ENCODE results near the gene UMOD.

UMOD gene

GRCh38 chr16:20352615-20353014, at the start of gene UMOD:
UMOD (minus strand) TSS chr16:20352715; CDS start chr16:20350737, 1,978 bp downstream.
- no peak for DNase-seq

GRCh38 chr16:20401475-20402016, 49.0 kb upstream of the UMOD start:
- DNase-seq = no peak

- no peak for DNase-seq
Observed at GRCh38 chr16:20401066-20401465, 48.6 kb upstream of the UMOD start.

- no peak for DNase-seq
Observed at GRCh38 chr16:20399185-20399584, 46.7 kb upstream of the UMOD start.

- no peak for DNase-seq
Observed at GRCh38 chr16:20398603-20399002, 46.1 kb upstream of the UMOD start.

- no peak for DNase-seq
Observed at GRCh38 chr16:20397468-20398074, 45.1 kb upstream of the UMOD start.

- DNase-seq = no peak
Observed at GRCh38 chr16:20396846-20397467, 44.4 kb upstream of the UMOD start.

GRCh38 chr16:20395946-20396345, 43.4 kb upstream of the UMOD start:
- no peak for DNase-seq

GRCh38 chr16:20393801-20394577, 41.5 kb upstream of the UMOD start:
- no peak for DNase-seq

GRCh38 chr16:20391045-20391444, 38.5 kb upstream of the UMOD start:
- no peak for DNase-seq

GRCh38 chr16:20388854-20389253, 36.3 kb upstream of the UMOD start:
- DNase-seq = no peak

- no peak for DNase-seq
Observed at GRCh38 chr16:20387978-20388377, 35.5 kb upstream of the UMOD start.

GRCh38 chr16:20385844-20386832, 33.6 kb upstream of the UMOD start:
- no peak for DNase-seq

GRCh38 chr16:20383106-20384029, 30.9 kb upstream of the UMOD start:
- peak; percentile 32 for DNase-seq

GRCh38 chr16:20382202-20382948, 29.9 kb upstream of the UMOD start:
- DNase-seq = no peak

- DNase-seq = no peak
Observed at GRCh38 chr16:20380782-20381181, 28.3 kb upstream of the UMOD start.

GRCh38 chr16:20377181-20377580, 24.7 kb upstream of the UMOD start:
- DNase-seq = no peak

GRCh38 chr16:20372701-20373100, 20.2 kb upstream of the UMOD start:
- no peak for DNase-seq

GRCh38 chr16:20369452-20370054, 17.0 kb upstream of the UMOD start:
- DNase-seq = no peak

GRCh38 chr16:20364051-20364450, 11.5 kb upstream of the UMOD start:
- no peak for DNase-seq
